Colonic mucosa (tissue), 4 donors: ENCODE data around the gene DIP2B. TPM values are rescaled to one million over a fixed set of nuclear protein-coding genes. Genes with fewer than 3 reads are reported as not detected.
A peak's percentile ranks its signal among the peaks of the same experiment; 100 is the strongest.
"Not testable (repeated sequence)": the region's sequence is repeated elsewhere in the genome, so short reads cannot be mapped to it uniquely, and the experiment has no call there.

ENCODE experiments used
- DNase-seq: peaks from one replicate; pipeline ENCODE4 v3.0.0-alpha.2; 2020
- H3K27ac ChIP-seq: fragments of 200-600 bp; one replicate; pipeline ENCODE4 v1.8.0; 2021
- H3K27me3 ChIP-seq: fragments of 200-600 bp; one replicate; pipeline ENCODE4 v1.8.0; 2021
- H3K36me3 ChIP-seq: fragments of 200-600 bp; one replicate; pipeline ENCODE4 v1.8.0; 2021
- H3K4me1 ChIP-seq: fragments of 200-600 bp; one replicate; pipeline ENCODE4 v1.8.0; 2021; ENCODE audit warnings: mild to moderate bottlenecking
- H3K4me3 ChIP-seq: fragments of 200-600 bp; one replicate; pipeline ENCODE4 v1.8.0; 2021
- H3K9ac ChIP-seq, 2 donors: one replicate each; pipeline ENCODE4 v1.7.0; 2013; ENCODE audit warnings: control low read depth in 2 of 2, low read depth in 2 of 2, low read length in 2 of 2
- H3K9me3 ChIP-seq: fragments of 200-600 bp; one replicate; pipeline ENCODE4 v1.8.0; 2021
- intact Hi-C: fragments of 100-400 bp; cut with DNase I; formaldehyde crosslinking; loops from one replicate; pipeline ENCODE4 v1.14.1; 2022
- total RNA-seq, 2 donors: library from RNA; stranded (reverse); fragmentation: NEBNext Ultra II Directional in 1 of 2; extraction: Animal tissue kit (Norgen Biotek cat#: 25700) in 1 of 2; gene quantifications; one replicate each; pipeline ENCODE4 v1.2.1, GENCODE V29; 2021
- TF ChIP-seq, protein P1 (sequence below): fragments of 200-600 bp; IDR thresholded peaks from one replicate; pipeline ENCODE4 v1.8.0; 2022; ENCODE audit warnings: antibody characterized with exemption, mild to moderate bottlenecking
- donor health status: healthy.
- donor health status: DM: no; HTN: no; CAD: no.
- donor health status: DM: no; HTN: no; CAD: no.

Gene DIP2B
- total RNA-seq, 2 donors from 2014 or later: 34.3 to 36.8 TPM

DNA sequence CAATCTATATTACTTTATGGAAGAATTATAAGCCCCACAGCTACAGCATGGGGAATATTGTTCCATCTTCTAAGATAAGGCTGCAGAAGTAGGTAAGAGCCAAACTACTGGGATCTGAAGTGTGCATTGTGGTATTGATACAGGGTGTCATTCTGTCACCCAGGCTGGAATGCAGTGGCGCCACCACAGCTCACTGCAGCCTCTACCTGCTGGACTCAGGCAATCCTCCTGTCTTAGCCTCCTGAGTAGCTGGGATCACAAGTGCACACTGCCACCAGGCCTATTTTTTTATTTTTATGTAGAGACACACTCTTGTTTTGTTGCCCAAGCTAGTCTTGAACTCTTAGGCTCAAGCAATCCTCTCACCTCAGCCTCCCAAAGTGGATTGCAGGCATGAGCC lies 21.3 kb upstream of the DIP2B start:
- no peak overlapping the region for H3K27ac ChIP-seq
- no peak overlapping the region for H3K4me3 ChIP-seq

DNA sequence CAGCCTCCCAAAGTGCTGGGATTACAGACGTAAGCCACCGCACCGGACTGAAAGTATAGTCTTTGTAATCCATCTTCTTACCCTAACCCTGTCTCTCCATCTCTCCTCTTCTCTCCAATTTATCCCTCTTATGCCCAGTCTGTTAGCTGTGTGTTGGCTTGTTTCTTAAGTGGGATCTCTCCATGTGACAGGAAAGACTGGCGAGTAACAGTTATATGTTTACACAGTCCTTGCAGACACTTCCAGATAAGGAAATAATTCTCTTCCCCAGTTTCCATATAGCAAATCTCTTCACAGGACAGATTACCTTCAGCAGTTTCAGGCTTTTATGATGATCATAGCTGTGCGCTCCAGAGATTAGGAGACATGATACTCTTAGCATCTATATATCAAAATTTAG lies 16.0 kb upstream of the DIP2B start:
- Histone ChIP-seq H3K9me3 (no peaks in the 10 kb centered on the region), H3K4me1 (no peaks in the 10 kb centered on the region), H3K4me3 (no peak overlapping the region), H3K36me3 (no peaks in the 10 kb centered on the region), H3K27ac (no peak overlapping the region), H3K27me3 (no peaks in the 10 kb centered on the region), H3K9ac (no peak overlapping the region)
- TF ChIP-seq, protein P1, sequence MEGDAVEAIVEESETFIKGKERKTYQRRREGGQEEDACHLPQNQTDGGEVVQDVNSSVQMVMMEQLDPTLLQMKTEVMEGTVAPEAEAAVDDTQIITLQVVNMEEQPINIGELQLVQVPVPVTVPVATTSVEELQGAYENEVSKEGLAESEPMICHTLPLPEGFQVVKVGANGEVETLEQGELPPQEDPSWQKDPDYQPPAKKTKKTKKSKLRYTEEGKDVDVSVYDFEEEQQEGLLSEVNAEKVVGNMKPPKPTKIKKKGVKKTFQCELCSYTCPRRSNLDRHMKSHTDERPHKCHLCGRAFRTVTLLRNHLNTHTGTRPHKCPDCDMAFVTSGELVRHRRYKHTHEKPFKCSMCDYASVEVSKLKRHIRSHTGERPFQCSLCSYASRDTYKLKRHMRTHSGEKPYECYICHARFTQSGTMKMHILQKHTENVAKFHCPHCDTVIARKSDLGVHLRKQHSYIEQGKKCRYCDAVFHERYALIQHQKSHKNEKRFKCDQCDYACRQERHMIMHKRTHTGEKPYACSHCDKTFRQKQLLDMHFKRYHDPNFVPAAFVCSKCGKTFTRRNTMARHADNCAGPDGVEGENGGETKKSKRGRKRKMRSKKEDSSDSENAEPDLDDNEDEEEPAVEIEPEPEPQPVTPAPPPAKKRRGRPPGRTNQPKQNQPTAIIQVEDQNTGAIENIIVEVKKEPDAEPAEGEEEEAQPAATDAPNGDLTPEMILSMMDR: no peak
- DNase-seq: no peak
- intact Hi-C loops: no loop called here

More for the DNA sequence above, 21.3 kb upstream of the DIP2B start:
- TF ChIP-seq, protein P1: no peak
- no peak for DNase-seq
- Histone ChIP-seq H3K9me3 (no peaks in the 10 kb centered on the region), H3K9ac (no peak overlapping the region), H3K36me3 (no peaks in the 10 kb centered on the region), H3K4me1 (no peaks in the 10 kb centered on the region), H3K27me3 (no peaks in the 10 kb centered on the region)
- intact Hi-C loops: no loop called here

DNA sequence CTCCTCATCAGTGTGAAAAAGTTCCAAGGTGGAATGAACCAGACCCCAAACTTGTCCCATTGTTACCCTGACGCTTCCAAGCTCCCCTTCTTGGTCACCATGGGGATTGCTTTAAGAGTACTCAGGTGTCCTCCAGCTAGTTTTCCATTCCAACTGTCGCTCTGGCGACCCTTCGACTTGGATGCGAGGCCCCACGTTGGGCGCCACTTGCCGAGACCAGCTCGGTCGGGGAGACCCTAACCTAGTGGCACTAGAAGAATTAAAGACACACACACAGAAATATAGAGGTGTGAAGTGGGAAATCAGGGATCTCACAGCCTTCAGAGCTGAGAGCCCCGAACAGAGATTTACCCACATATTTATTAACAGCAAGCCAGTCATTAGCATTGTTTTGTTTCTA lies 6.7 kb upstream of the DIP2B start:
- H3K27me3 ChIP-seq, H3K36me3 ChIP-seq, intact Hi-C loops, H3K9me3 ChIP-seq, H3K9ac ChIP-seq, H3K4me3 ChIP-seq, H3K27ac ChIP-seq, DNase-seq, H3K4me1 ChIP-seq: not testable (repeated sequence)

DNA sequence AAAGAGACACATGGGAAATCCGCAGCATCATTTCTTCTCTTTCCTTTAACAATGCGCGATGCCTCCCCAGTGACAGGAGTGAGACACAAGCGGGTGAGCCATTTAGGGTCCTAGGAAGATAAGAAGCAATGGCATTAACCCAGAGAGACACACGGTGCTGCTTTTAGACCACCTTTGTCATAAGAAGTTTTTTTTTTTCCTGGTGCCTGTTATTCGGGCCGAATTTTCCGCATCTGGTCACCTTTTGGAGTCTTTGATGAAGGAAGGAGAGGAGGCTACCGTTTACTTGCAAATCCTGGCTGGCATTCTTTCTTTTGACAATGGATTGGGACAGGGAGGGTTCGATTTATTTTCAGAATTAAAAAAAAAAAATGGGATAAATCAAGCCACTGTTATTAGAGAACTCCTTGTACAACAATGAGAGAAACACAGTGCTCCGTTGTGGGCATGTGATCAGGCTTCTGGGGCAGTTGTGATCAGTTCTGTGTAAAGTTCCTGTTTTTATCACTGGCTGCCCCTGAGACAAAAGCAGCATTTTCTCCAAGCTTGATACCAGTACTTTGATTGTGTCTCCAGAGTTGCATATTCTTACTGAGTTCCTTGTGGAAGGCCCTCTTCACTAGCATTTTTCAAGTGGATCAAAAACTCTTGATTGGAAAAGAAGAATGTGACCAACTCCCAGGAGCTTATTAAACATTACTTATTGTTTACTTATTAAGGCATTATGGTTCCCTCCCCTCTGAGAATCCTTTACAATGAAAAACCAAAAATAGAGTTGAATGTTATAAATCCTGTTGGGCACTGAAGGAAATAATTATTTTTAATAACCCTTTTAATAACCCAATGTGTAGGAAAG lies 1.1 kb downstream of the DIP2B start:
- no peaks in the 10 kb centered on the region for H3K27me3 ChIP-seq
- DNase-seq: peak; percentile 57
- peak overlapping the region; percentile 89 for H3K27ac ChIP-seq
- H3K9me3 ChIP-seq: no peaks in the 10 kb centered on the region
- TF ChIP-seq, protein P1: no peak
- peaks cover 12% of the 10 kb centered on the region for H3K4me1 ChIP-seq
- peak overlapping the region; percentile 91 to 98 for H3K9ac ChIP-seq
- H3K4me3 ChIP-seq: peak overlapping the region; percentile 71
- no peaks in the 10 kb centered on the region for H3K36me3 ChIP-seq
- intact Hi-C loops: loop anchor here (2.0 to 10.0 kb wide), 2 partner anchors 131 to 229 kb away; no protein-coding TSS in a partner anchor

DNA sequence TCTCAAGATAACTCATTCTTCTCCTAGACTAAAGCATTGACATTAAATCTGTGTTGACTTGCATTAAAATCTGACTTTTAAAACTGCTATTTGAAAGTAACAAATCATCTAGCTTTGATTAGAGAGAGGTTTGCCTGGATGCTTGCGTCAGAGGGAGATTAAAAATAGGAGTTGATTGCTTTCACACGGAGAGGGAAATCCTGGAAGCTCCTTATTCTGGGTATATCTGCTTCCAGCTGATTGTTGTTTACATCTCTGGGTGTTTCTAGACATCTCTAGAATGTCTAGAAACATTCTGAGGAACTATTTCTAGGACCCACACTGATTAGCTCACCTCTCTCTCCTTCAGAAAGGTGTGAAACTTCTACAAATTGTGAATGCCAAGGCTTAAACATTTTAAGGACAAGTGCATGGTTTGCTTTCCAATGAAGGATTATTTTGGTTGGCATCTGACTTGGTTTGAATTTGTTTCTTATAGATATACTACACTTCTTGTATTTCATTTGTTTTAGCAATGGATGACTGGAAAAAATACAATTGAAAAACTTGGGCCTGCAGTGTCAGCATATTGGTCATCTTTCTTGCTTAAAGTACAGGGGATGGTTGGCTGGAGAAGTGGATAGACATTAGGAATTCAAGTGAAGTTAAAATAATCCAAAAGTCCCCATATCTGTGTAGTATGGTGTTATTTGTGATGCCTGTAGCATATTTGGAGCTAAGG lies 2.1 kb downstream of the DIP2B start:
- peaks cover 12% of the 10 kb centered on the region for H3K4me1 ChIP-seq
- H3K27ac ChIP-seq: no peak overlapping the region
- TF ChIP-seq, protein P1: no peak
- no peaks in the 10 kb centered on the region for H3K27me3 ChIP-seq
- H3K4me3 ChIP-seq: peak overlapping the region; percentile 71
- intact Hi-C loops: loop anchor here (10.0 kb wide), 1 partner anchor 228 kb away; no protein-coding TSS in a partner anchor
- H3K36me3 ChIP-seq: no peaks in the 10 kb centered on the region
- no peaks in the 10 kb centered on the region for H3K9me3 ChIP-seq
- H3K9ac ChIP-seq: peak overlapping the region in 1 of 2 donors; percentile 14
- DNase-seq: no peak
